H9 (cell line): ENCODE results near the gene MBD5. TPM values are rescaled to one million over a fixed set of nuclear protein-coding genes. Genes with fewer than 3 reads are reported as not detected.
A peak's percentile ranks its signal among the peaks of the same experiment; 100 is the strongest.

ENCODE experiments used
- DNase-seq: peaks from one replicate; pipeline ENCODE4 v3.0.0-alpha.2; 2017
- H2AFZ ChIP-seq: one replicate; pipeline ENCODE4 v1.6.1; 2013; ENCODE audit warnings: mild to moderate bottlenecking, low read length, control low read depth, moderate library complexity
- H2AK5ac ChIP-seq: 2 replicates; pipeline ENCODE4 v1.6.1; 2013; ENCODE audit warnings: low read length, control low read depth, mixed read lengths; ENCODE audit not compliant: insufficient read length
- H2BK120ac ChIP-seq: one replicate; pipeline ENCODE4 v1.6.1; 2013; ENCODE audit warnings: low read depth, mild to moderate bottlenecking, low read length, control low read depth, inconsistent platforms; ENCODE audit not compliant: poor library complexity, severe bottlenecking
- H2BK12ac ChIP-seq: 2 replicates; pipeline ENCODE4 v1.6.1; 2013; ENCODE audit warnings: low read length, control low read depth, mixed read lengths, low read depth; ENCODE audit not compliant: insufficient read length
- H2BK15ac ChIP-seq: 2 replicates; pipeline ENCODE4 v1.6.1; 2013; ENCODE audit warnings: low read depth, low read length, control low read depth
- H2BK20ac ChIP-seq: one replicate; pipeline ENCODE4 v1.6.1; 2013; ENCODE audit warnings: low read depth, mild to moderate bottlenecking, low read length, control low read depth, inconsistent platforms; ENCODE audit not compliant: poor library complexity, severe bottlenecking
- H2BK5ac ChIP-seq: 2 replicates; pipeline ENCODE4 v1.6.1; 2013; ENCODE audit warnings: low read length, control low read depth, mixed read lengths; ENCODE audit not compliant: insufficient read length
- H3K14ac ChIP-seq: 2 replicates; pipeline ENCODE4 v1.6.1; 2013; ENCODE audit warnings: low read length, control low read depth; ENCODE audit not compliant: insufficient read depth
- H3K18ac ChIP-seq: 2 replicates; pipeline ENCODE4 v1.6.1; 2013; ENCODE audit warnings: low read depth, mild to moderate bottlenecking, mixed read lengths, low read length, control low read depth; ENCODE audit not compliant: insufficient read length
- H3K23ac ChIP-seq: 2 replicates; pipeline ENCODE4 v1.6.1; 2013; ENCODE audit warnings: low read length, control low read depth, mixed read lengths, low read depth; ENCODE audit not compliant: insufficient read length
- H3K23me2 ChIP-seq: 2 replicates; pipeline ENCODE4 v1.6.1; 2013; ENCODE audit warnings: low read depth, mild to moderate bottlenecking, mixed read lengths, low read length, control low read depth; ENCODE audit not compliant: insufficient read length, poor library complexity, severe bottlenecking
- H3K27ac ChIP-seq: 2 replicates; pipeline ENCODE4 v1.5.1; 2013; ENCODE audit warnings: low read length, control low read depth, mixed read lengths, low read depth; ENCODE audit not compliant: insufficient read length
- H3K27me3 ChIP-seq: 2 replicates; pipeline ENCODE4 v1.6.1; 2013; ENCODE audit warnings: low read length, control low read depth, inconsistent platforms; ENCODE audit not compliant: insufficient read depth
- H3K4ac ChIP-seq: 2 replicates; pipeline ENCODE4 v1.6.1; 2013; ENCODE audit warnings: low read depth, mild to moderate bottlenecking, control low read depth, inconsistent platforms, low read length, moderate library complexity
- H3K4me1 ChIP-seq: 2 replicates; pipeline ENCODE4 v1.6.1; 2013; ENCODE audit warnings: low read length, control low read depth, inconsistent platforms; ENCODE audit not compliant: insufficient read depth
- H3K4me2 ChIP-seq: 2 replicates; pipeline ENCODE4 v1.6.1; 2013; ENCODE audit warnings: low read length, control low read depth, mixed read lengths; ENCODE audit not compliant: insufficient read length, insufficient read depth
- H3K56ac ChIP-seq: 2 replicates; pipeline ENCODE4 v1.6.1; 2013; ENCODE audit warnings: low read depth, mild to moderate bottlenecking, mixed read lengths, low read length, control low read depth; ENCODE audit not compliant: insufficient read length
- H3K79me1 ChIP-seq: 2 replicates; pipeline ENCODE4 v1.6.1; 2013; ENCODE audit warnings: low read depth, mild to moderate bottlenecking, moderate library complexity, low read length, control low read depth, inconsistent platforms; ENCODE audit not compliant: insufficient read depth, poor library complexity, severe bottlenecking
- H3K79me2 ChIP-seq: 2 replicates; pipeline ENCODE4 v1.6.1; 2013; ENCODE audit warnings: low read length, control low read depth, inconsistent platforms; ENCODE audit not compliant: insufficient read depth
- H3K9ac ChIP-seq: 2 replicates; pipeline ENCODE4 v1.6.1; 2013; ENCODE audit warnings: low read length, control low read depth, mixed read lengths; ENCODE audit not compliant: insufficient read length; ENCODE audit errors: extremely low read depth
- H3K9me3 ChIP-seq: one replicate; pipeline ENCODE4 v1.6.1; 2013; ENCODE audit warnings: low read depth, low read length, inconsistent platforms; ENCODE audit not compliant: control insufficient read depth
- H3T11ph ChIP-seq: one replicate; pipeline ENCODE4 v1.6.1; 2013; ENCODE audit warnings: mild to moderate bottlenecking, low read length, control low read depth, inconsistent platforms
- H4K20me1 ChIP-seq: one replicate; pipeline ENCODE4 v1.6.1; 2013; ENCODE audit not compliant: control insufficient read depth, insufficient read length, insufficient read depth
- H4K5ac ChIP-seq: 2 replicates; pipeline ENCODE4 v1.6.1; 2013; ENCODE audit warnings: low read depth, mild to moderate bottlenecking, mixed read lengths, low read length, control low read depth; ENCODE audit not compliant: insufficient read length
- H4K8ac ChIP-seq: replicated peaks from 2 replicates; pipeline ENCODE4 v1.6.1; 2013; ENCODE audit warnings: low read length, control low read depth, mixed read lengths, low read depth; ENCODE audit not compliant: insufficient read length
- H4K91ac ChIP-seq: 2 replicates; pipeline ENCODE4 v1.6.1; 2013; ENCODE audit warnings: low read depth, mild to moderate bottlenecking, moderate library complexity, mixed read lengths, low read length, control low read depth; ENCODE audit not compliant: insufficient read length
- H3K27ac Mint-ChIP-seq, 3 experiments: 2 replicates in 2 of 3; 3 replicates in 1 of 3; pipeline ENCODE4 v1.8.0; 2020 to 2021; ENCODE audit warnings: mixed read lengths in 3 of 3, mild to moderate bottlenecking in 1 of 3, moderate library complexity in 1 of 3
- H3K27me3 Mint-ChIP-seq: 2 replicates; pipeline ENCODE4 v1.8.0; 2021; ENCODE audit warnings: low read depth, mild to moderate bottlenecking, moderate library complexity, mixed read lengths
- H3K36me3 Mint-ChIP-seq, 3 experiments: 2 replicates in 2 of 3; 3 replicates in 1 of 3; pipeline ENCODE4 v1.8.0; 2020 to 2021; ENCODE audit warnings: low read depth in 3 of 3, mixed read lengths in 3 of 3; ENCODE audit not compliant: insufficient read depth in 1 of 3
- H3K4me1 Mint-ChIP-seq, 2 experiments: 2 replicates each; pipeline ENCODE4 v1.8.0; 2020; ENCODE audit warnings: mixed read lengths in 2 of 2
- H3K4me3 Mint-ChIP-seq, 2 experiments: 2 replicates in 1 of 2; 3 replicates in 1 of 2; pipeline ENCODE4 v1.8.0; 2020 to 2021; ENCODE audit warnings: mild to moderate bottlenecking in 2 of 2, mixed read lengths in 2 of 2, moderate library complexity in 1 of 2
- H3K9me3 Mint-ChIP-seq, 2 experiments: 2 replicates in 1 of 2; 3 replicates in 1 of 2; pipeline ENCODE4 v1.8.0; 2020; ENCODE audit warnings: mild to moderate bottlenecking in 2 of 2, mixed read lengths in 2 of 2, moderate library complexity in 1 of 2
- WGBS: extraction: QIAGEN DNeasy Blood & Tissue Kit; methylation state at CpG from one replicate; pipeline ENCODE4 v1.1.7; 2013; ENCODE audit warnings: missing lambda C conversion rate, low lambda C conversion rate, mixed read lengths; ENCODE audit not compliant: insufficient read length; ENCODE audit errors: extremely low coverage; 5-methylcytosine and 5-hydroxymethylcytosine counted together
- total RNA-seq: library from RNA; stranded (reverse); gene quantifications from 2 replicates; pipeline ENCODE4 v1.2.1, GENCODE V29; 2021
- TF ChIP-seq, protein P1 (sequence below): fragments of 200-600 bp; sonication (generic); conservative IDR thresholded peaks from 3 replicates; pipeline ENCODE4 v1.8.0; 2021; ENCODE audit warnings: antibody characterized with exemption, mild to moderate bottlenecking

The MBD5 gene
- total RNA-seq, 1 experiment from 2014 or later, result 23.1 TPM

- H3K23ac ChIP-seq, result no peak overlapping the region
- no peak overlapping the region for H4K5ac ChIP-seq
- no peak overlapping the region for H2AK5ac ChIP-seq
- WGBS, result no CpG with 5 or more reads among the region's 4 CpGs
- H4K20me1 ChIP-seq, result no peaks in the 10 kb centered on the region
- no peak overlapping the region for H2BK15ac ChIP-seq
- no peaks in the 10 kb centered on the region for H3K9me3 ChIP-seq
- no peak overlapping the region for H2BK120ac ChIP-seq
- no peak overlapping the region for H3K4me2 ChIP-seq
- no peak overlapping the region for H2BK5ac ChIP-seq
- H2BK12ac ChIP-seq, result no peak overlapping the region
- H3K4me1 Mint-ChIP-seq, result no peaks in the 10 kb centered on the region
- no peaks in the 10 kb centered on the region for H3K36me3 Mint-ChIP-seq
- H3K79me2 ChIP-seq, result no peaks in the 10 kb centered on the region
- H3K27me3 Mint-ChIP-seq, result peaks cover 15% of the 10 kb centered on the region
- TF ChIP-seq, protein P1, sequence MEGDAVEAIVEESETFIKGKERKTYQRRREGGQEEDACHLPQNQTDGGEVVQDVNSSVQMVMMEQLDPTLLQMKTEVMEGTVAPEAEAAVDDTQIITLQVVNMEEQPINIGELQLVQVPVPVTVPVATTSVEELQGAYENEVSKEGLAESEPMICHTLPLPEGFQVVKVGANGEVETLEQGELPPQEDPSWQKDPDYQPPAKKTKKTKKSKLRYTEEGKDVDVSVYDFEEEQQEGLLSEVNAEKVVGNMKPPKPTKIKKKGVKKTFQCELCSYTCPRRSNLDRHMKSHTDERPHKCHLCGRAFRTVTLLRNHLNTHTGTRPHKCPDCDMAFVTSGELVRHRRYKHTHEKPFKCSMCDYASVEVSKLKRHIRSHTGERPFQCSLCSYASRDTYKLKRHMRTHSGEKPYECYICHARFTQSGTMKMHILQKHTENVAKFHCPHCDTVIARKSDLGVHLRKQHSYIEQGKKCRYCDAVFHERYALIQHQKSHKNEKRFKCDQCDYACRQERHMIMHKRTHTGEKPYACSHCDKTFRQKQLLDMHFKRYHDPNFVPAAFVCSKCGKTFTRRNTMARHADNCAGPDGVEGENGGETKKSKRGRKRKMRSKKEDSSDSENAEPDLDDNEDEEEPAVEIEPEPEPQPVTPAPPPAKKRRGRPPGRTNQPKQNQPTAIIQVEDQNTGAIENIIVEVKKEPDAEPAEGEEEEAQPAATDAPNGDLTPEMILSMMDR, result peak; percentile 55
- no peak for DNase-seq
- no peak overlapping the region for H3K18ac ChIP-seq
- H4K91ac ChIP-seq, result no peak overlapping the region
- no peaks in the 10 kb centered on the region; the same call in 1 of the 2 replicates for H3K27me3 ChIP-seq
- no peak overlapping the region for H3K27ac ChIP-seq
- H3K4me3 Mint-ChIP-seq, result no peak overlapping the region
- H3K27ac Mint-ChIP-seq, result no peak overlapping the region
- H3K56ac ChIP-seq, result no peak overlapping the region
- no peak overlapping the region for H4K8ac ChIP-seq
- H3K23me2 ChIP-seq, result no peaks in the 10 kb centered on the region
- H3K4ac ChIP-seq, result no peak overlapping the region
- no peak overlapping the region for H3K9ac ChIP-seq
- H3K4me1 ChIP-seq, result no peaks in the 10 kb centered on the region
- no peak overlapping the region for H3T11ph ChIP-seq
- H3K9me3 Mint-ChIP-seq, result no peaks in the 10 kb centered on the region
- no peaks in the 10 kb centered on the region for H3K79me1 ChIP-seq
- H2BK20ac ChIP-seq, result no peak overlapping the region
- H3K14ac ChIP-seq, result no peak overlapping the region
- no peak overlapping the region for H2AFZ ChIP-seq
Observed at GRCh38 chr2:148565272-148565894, 544.5 kb downstream of the MBD5 start.

Other genes with a start within 250 kb of the MBD5 start
- gene ACVR2A, start 176.1 kb upstream of the MBD5 start, total RNA-seq, result 13.4 and 14.5 TPM in 2 replicates
- gene ORC4, start 354 bp upstream of the MBD5 start, total RNA-seq, result 66.0 and 72.9 TPM in 2 replicates